NOMO-1 (cell line): Measurements from ENCODE around the gene HDAC7.
A peak's percentile ranks its signal among the peaks of the same experiment; 100 is the strongest.

Source experiments
- DNase-seq, 2 experiments: peaks; one replicate each; lab custom pipeline; 2025; ENCODE audit not compliant: unreplicated experiment in 2 of 2; lab: John Stamatoyannopoulos, UW

Gene HDAC7

DNA sequence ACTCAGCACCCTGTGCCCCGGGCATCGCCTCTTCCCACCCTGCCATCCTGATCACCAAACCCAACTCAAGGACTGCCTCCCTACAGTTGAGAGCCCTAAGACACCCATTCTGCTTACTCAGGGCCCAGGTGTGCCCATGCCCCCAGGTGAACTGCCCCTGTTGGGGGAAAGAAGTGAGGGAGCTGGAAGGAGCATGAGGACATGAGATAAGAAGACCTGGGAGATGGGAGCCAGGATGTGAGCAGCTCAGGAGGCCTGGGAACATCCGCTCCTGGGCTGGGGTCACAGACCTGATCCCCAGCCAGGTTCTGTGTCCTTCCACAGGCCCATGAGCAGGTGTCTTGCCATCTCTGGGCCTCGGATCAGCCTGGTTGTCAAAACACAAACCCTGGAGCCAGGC lies 67.6 kb downstream of the HDAC7 start:
- no peak for DNase-seq

DNA sequence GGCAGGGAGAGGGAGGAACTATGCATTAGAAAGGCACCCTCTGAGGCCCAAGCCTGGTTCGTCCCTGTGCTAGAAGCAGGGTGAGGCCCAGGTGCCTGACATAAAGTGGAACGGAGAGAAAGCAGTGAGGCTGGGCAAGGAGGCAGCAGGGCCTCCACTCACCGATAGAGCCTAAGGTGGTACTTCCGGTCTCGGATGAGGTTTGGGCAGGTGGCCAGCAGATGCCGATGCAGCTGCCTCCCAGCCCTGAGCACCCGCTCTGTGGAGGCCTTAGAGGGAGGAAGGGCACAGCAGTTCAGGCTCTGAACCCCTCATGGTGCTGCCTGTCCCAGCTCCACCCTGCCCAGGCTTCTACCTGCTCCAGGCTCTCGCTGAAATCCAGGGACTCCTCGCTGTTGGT lies 68.1 kb downstream of the HDAC7 start:
- no peak for DNase-seq

DNA sequence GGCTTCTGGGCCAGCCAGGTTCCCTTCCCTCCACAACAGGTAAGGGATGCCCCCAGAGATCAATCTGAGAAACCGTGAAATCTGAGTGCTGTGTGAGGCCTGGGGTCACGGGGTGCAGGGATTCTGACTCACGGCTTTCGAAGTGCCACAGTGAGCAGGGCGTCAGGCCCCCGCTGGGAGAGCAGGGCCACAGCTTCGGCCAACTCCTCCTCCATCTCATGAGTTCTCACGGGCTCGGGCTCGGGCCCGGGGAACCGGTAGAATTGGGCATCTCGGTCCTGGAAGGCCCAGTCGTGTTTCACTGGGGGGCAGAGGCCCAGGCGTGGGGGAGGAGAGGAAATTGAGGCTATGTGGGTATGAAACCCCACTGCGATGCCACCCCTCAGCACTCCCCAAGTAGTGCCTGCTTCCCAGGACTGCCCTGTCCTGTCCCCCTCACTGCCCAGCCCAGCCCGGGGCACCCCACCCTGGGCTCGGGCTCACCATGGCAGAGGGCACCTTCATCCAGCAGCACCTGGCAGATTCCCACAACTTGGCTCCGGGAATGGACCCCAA lies 68.7 kb downstream of the HDAC7 start:
- no peak for DNase-seq

DNA sequence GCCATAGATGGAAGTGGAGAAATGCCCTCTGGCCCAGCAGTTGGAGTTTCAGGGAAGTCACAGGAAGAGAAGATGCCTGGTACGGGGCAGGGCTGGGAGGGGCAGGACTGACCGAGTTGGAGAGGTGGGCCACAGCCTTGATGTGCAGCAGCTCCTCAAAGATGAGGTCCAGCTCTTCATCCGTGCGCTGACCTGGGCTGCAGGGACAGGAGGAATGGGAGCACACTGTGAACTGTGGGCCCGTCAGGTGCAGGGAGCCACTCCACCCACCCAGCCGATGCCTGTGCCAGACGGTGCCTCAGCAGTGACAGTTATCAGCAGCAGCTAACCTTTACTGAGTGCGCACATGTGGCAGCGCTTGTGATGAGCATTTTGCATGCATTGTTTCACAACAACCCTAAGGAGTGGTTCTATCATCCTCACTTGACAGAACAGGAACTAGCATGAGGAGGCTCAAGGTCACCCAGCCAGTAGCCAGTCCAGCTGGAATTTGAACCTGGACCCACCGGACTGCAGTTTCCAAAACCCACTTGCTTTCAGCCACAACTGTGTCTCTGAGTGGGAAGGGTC lies 69.4 kb downstream of the HDAC7 start:
- DNase-seq: peak; percentile 44 to 75

DNA sequence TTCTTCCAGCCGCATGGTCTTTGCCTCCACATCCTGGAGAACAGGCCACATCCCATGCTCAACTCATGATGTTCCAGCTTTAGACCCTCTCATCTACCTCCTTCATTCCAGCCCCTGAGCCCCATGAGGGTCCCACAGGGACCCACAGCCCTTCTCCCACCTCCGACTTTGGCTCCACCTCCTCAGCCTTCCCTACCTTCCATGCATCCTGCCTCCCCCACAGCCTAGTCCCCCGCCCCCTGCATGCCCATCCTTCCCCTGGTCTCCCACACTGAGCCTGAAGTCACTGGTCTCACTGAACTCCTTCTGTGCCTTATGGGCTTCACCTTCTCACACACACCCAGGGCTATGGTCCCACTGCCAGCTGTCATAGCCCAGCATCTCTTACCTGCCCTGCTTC lies 70.8 kb downstream of the HDAC7 start:
- no peak for DNase-seq

DNA sequence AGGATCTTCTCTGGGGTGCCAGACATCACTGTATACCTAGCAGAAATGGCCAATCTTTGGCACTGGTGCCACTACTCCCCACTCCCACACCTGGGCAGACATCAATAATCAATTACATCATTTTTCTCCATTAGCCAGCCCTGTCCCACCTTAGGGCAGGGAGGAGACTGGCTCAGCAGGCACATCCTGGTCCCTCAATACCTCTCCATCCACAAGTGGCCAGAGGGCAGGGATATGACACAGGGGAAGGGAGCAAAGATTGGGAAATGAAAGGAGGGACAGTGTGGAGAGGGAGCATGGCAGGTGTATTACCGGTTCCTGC lies 71.2 kb downstream of the HDAC7 start:
- no peak for DNase-seq

DNA sequence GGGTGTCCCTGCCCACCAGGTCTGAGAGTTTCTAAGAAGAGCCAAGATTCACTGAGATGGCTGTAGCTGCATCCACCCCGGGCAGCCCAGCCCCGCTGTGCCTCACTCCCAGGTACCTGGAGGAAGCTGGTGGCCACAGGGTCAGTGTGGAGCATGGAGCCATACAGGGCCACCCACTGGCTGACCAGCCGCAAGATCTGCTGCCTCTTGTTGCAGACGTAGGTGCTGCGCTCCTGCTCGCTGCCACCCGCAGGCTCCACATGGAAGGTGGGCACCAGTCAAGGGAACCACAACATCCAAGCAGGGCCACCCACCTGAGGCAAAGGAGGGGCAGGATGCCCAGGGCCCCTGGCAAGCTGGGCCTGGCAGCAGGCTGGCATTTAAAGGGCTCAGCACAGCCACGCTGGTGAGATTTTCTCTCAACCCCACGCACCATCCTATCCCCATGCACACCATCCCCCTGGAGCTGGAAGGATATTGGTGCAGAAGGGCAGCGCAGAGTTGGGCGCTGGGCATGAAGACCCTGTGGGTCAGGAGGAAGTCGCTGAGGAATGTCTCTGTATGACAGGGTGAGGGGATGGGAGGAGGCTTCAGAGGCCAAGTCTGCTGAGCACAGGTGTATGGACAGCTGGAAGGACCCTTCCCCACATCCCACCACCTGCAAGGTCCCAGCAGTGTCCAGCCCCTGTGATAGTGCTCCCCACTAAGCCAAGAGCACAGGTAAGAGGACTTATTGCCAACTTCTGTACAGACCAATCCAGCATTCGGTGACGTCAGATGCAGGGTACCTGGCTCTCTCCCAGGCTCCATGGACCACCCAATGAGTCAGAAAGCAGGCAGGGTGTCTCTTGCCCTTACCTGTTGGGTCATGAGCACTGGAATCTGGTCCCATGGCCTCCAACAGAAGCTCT lies 71.9 kb downstream of the HDAC7 start:
- DNase-seq: no peak

DNA sequence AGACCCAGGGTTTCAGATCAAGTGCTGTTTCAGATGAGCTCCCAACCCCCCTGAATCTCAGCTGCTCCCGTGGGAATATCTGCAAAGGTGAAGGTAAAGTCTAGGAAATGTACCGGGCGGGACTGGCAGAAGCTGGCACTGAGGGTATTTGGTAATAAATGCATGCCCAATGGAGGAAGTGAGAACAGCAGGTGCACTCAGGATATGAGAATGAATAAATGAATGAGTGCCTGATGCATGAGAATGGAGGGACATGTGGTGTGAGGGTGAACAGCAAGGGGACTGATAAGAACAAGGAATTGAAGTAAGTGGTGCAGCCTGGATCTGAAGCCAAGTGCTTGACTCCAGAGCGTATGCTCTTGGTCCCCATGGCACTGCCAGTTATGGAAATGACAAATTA lies 72.6 kb downstream of the HDAC7 start:
- no peak for DNase-seq

DNA sequence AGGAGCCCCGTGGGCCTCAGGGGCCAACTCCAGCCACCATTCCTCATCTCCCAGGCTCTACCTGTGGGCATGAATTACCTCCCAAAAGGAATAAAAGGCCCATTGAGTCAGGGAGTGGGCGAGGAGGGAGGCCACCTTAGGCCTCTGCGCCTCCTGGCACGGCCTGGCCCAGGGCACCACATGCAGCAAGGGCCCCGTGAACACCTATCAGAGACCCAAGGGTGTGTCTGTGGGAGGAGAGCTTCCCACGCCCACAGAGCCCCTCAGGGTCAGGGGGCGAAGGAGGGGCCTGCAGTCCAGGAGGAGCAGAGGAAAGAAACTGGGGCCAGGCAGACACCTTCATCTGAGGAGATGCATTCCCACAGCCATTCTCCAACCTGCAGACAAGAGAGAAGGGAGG lies 73.2 kb downstream of the HDAC7 start:
- no peak for DNase-seq

DNA sequence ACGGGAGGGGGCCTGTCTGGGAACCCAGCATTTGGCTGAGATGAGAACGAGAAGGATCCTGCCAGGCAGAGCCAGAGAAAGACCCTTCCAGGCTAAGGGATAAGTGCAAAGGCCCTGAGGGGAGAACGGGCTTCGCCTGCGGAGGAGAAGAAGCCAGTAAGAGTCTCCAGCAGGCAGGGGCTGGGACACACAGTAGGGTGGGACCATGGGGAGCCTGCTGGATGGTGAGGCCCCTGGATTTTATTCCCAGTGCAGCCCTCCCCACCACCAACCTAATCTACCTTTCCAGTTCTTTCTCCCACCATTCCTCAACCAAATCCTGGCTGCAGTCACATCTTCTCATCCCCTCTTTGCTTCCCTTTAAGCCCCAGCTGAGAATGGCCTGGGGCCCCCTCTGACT lies 73.6 kb downstream of the HDAC7 start:
- no peak for DNase-seq

DNA sequence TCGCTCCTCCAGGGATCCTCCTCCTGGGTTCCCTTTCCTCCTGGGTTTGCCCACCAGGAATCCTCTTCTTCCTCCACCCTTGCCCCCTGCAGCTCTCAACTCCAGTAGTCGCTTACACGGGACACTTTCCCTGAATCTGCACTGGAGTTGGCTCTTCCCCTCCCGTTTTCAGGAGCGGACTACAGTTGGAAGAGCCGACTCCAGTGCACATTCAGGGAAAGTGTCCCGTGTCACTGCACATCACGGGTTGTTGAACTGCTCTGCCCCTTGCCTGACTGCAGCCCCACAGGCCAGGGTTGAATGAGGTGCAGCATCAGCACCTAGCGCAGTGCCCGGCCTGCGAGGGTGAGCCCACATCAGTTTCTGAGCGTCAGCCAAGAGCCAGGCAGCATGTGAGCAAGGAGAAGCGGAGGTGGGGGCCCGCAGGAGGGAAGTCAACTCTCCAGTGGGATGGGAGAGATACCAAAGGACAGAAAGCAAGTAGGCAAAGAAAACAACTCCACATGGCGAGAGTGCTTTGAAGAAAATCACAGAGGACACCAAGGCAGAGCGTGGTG lies 74.1 kb downstream of the HDAC7 start:
- no peak for DNase-seq

DNA sequence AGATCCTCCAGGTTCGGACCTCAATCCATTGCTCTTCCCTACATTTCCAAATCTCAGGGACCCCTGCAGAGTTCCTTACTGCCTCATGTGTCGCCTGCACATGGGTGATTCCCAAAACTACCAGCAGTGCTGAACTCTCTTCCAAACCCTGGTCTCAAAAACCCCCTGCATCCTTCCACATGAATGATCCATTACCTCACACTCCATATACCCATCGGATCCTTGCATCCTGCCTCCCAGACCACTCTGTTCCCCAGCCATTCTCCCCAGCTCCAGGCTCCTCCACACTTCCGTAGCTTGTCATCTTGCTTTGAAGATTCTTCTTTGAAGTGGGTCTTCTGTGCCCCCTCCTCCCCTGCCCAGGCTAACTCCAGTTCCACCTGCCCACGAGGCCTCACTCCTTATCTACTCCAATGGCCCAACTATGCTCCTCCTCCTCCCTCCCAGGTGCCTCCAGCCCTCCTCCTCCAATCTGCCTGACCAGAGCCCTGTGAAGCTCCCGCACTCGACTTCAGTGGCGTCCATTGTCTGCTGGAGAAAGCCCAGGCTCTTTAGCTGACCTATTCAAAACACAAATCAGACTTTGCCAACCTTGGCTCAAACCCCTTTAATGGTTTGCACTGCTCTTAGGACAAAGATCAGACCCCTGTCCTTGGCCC lies 74.8 kb downstream of the HDAC7 start:
- DNase-seq: no peak

DNA sequence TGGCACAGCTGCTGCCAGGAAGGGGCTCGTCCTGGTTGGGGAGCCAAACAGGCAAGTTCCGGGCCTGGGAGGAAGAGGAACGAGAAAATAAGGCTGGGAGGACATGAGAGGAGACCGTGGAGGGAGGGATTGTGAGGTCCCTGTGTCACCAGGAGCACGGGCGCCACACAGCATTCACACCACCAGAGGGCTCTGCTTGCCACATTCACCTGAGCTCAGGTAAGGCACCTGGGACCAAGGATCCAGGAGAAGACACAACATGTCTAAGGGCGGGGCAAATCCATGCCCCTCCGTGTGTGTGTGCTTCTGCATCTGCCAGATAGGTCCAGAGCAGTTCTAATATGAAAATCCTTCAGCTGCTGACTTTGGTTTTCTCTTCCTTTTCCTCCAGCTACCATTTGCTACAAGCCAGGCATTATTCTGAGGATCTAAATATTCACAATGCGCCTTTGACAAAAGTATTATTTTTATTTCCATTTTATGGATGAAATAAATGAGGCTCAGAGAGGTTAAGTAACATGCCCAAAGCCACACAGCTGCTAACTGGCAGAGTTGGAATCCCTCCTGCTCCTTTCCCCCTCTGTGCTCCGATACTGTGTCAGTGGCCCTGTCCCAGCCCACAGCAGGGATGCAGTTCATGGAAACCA lies 75.6 kb downstream of the HDAC7 start:
- DNase-seq: no peak

DNA sequence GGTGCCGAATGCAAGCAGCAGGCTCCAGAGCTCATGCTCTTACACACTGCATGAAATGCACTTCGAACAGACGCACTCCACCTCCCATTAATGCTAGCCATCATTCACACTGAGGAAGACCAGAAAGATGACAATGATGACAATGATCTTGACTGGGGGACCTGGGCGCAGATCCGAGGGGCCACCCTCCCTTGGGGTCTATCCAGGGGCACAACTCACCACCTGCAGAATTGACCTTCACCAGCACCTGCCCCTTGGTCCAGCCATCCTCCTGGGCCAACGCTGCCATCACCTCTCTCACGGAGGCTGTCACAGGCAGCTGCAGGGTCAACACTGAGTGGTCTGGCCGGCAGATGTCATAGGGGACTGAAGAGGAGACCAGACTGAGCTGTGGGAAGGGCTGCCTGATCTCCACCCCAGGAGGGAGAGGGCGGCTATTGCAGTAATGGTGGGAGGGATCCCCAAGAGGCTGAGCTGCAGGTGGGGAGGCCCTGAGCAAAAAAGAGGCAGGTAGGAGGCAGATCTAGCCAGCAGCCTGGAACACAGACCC lies 76.3 kb downstream of the HDAC7 start:
- DNase-seq: no peak

DNA sequence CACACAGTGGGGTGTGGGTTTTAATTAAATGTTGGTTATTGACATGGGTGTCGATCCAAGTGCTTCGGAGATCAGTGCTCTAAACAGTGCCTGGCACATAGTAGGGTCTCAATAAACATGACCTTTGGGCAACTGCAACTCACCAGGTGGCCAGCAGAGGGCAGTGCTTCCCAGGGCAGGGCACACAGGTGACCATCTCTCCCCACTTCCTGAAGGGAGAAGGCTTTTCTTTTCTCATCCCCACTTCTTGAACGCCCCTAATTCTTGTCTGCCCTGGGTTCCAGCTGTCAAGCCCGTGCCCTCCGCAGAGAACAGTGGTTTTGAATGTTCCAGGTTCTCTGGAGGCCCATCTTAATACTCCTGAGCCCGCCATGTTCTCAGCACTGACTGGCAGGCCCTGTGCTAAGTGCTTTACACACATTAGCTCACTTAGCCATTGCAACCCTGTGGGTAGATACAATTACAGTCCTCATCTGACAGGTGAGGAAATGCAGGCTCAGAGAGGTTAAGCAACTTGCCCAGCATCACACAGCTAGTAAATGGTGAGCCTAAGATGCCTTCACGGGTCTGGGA lies 77.4 kb downstream of the HDAC7 start:
- DNase-seq: peak in 1 of 2 experiments; percentile 20

DNA sequence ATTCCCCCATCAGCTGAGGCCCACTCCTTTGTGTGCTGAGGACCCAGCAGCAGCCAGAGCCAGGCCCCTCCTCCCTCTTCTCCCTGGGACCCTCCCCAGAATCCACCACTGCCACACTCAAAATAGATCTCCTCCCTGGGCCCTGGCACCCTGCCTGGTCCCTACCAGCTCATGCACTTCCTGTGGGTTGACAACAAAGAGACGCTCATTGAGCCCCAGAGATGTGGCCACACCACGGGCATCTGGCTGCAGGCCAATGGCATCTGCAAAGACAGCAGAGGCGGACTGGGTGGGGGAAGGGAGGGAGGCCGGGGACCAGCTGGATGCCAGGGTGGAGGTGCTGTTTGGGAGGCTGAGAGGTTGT lies 78.4 kb downstream of the HDAC7 start:
- peak; percentile 8 to 10 for DNase-seq

DNA sequence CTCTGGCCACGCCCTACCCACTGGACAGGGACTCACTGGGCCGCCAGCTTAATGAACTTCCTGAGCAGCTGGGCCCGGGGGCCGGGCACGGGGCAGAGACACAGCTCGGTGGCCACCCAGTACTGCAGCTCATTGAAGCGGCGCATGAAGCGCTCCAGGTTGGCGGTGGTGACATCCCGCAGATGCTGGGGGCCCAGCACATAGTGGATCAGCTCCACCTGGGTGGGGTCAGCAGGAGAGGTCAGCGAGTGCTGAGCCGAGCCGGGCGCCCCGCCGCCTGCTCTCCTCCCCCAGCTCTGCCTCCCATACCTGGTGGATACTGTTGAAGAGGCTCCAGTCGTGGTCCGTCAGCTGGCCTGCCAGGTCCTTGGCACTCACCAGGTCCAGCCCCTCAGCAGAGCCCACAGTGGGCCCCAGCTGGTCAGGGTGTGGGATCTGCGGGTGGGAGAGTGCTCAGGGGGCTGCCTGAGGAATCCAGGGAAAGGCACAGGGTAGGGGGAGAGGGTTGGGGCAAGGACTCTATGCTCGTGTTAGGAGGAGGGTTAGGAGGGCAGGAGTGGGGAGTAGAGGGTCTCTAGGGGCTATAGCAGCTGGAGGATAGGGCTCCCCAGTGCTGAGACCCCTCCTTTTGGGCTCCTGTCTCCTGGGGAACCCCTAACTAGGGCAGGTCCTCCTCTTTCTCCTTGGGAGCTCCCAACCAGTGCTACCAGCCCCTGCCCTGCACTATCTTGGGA lies 78.9 kb downstream of the HDAC7 start:
- DNase-seq: no peak

DNA sequence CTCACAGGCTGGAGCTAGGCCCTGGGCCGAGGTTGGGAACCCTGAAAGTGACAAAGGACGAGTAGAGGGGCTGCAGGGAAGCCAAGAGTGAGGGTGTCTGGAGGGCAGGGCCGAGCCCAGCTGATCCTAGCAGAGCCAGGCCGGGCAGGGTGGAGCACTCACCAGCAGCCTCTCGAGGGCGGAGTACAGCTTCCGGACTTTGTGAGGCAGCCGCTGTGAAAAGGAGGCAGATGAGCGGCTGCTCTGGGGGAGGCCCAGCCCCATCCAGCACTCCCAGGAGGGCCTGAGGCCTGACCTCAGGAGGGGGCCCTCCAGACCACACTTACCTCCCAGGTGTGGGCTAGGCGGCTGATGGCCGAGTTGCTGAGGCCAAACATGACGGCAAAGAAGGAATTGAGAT lies 79.7 kb downstream of the HDAC7 start:
- DNase-seq: no peak

DNA sequence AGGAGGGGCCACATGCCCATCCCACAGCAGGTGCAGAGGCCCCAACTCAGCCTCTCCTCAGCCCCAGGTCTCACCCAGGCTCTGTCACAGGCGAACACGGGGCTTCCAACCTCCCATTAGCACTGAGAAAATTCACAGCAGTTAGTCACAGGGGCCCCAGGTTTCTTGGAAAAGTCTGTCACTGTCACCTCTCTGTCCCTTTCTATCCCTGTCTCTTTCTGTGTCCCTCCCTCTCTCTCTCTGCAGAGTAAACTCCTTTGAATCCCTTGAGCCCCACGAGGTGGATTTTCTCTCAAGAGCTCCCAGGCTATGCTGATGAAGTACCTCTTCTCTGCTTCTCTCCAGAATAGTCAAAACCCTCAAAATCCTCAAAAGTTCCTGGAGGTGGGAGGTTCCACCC lies 80.4 kb downstream of the HDAC7 start:
- no peak for DNase-seq
